OCI-LY3 (cell line): ENCODE data around the gene BAX.

Experiments used
- CTCF ChIP-seq: fragments of 200-600, 300-600 bp; sonication (generic); IDR thresholded peaks from 2 replicates; pipeline ENCODE4 v1.5.1; 2014; ENCODE audit warnings: antibody characterized with exemption, low read length, low read depth
- EZH2phosphoT487 ChIP-seq: fragments of 200-600 bp; shearing (Covaris generic); IDR thresholded peaks from 2 replicates; pipeline ENCODE4 v1.6.1; 2018; ENCODE audit warnings: antibody characterized with exemption, mixed run types, low read depth

GRCh38 chr19:48953990-48954594 is 583 bp upstream of the BAX start:
- TF ChIP-seq CTCF: no peak
- TF ChIP-seq EZH2phosphoT487: no peak
